Measurements from ENCODE around the gene PPEF2.

DNA sequence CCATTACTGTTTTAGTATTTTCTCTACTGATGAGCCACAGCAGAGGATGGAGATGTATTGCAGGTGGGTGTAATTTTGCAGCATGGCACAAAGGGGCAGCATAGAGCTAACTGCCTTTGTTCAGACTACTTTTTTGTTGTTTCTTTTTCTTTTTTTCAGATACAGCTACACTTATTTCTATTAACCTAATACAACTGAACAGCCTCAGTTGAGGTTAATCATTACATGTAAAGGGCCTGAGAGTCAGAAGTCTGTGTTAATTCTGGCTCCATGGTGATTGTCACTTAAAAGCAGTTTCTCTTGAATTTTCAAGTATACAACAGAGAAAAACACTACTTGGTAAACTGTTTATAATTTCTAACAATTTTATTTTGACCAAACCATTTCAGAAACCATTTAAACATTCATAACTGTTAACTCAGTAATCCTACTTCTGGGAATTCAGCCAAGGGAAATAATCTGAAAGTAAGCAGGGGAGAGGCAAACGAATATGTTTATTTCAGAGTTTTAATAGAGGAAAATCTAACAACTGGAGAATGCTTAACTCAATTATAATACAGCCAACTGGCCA lies 13.9 kb upstream of the PPEF2 start:
- TF ChIP-seq, protein P1, sequence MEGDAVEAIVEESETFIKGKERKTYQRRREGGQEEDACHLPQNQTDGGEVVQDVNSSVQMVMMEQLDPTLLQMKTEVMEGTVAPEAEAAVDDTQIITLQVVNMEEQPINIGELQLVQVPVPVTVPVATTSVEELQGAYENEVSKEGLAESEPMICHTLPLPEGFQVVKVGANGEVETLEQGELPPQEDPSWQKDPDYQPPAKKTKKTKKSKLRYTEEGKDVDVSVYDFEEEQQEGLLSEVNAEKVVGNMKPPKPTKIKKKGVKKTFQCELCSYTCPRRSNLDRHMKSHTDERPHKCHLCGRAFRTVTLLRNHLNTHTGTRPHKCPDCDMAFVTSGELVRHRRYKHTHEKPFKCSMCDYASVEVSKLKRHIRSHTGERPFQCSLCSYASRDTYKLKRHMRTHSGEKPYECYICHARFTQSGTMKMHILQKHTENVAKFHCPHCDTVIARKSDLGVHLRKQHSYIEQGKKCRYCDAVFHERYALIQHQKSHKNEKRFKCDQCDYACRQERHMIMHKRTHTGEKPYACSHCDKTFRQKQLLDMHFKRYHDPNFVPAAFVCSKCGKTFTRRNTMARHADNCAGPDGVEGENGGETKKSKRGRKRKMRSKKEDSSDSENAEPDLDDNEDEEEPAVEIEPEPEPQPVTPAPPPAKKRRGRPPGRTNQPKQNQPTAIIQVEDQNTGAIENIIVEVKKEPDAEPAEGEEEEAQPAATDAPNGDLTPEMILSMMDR (conservative IDR thresholded peaks at IDR 0.05; ENCODE audit: low read length) = peak; percentile 94
- TF ChIP-seq EZH2phosphoT487 (IDR thresholded peaks at IDR 0.05; ENCODE audit: borderline replicate concordance) = no peak
